HepG2 (cell line): ENCODE results near the gene CDH13. TPM values are rescaled to one million over a fixed set of nuclear protein-coding genes. Genes with fewer than 3 reads are reported as not detected.
A peak's percentile ranks its signal among the peaks of the same experiment; 100 is the strongest.

Source experiments
- ETV6 ChIP-seq: sonication (generic); formaldehyde crosslinking; conservative IDR thresholded peaks from 2 replicates; pipeline ENCODE4 v1.4.0; 2020; ENCODE audit warnings: missing genetic modification reagents
- FUBP1 ChIP-seq: sonication (generic); formaldehyde crosslinking; IDR thresholded peaks from 2 replicates; pipeline ENCODE4 v1.5.1; 2020; ENCODE audit warnings: missing genetic modification reagents, mild to moderate bottlenecking, borderline replicate concordance
- KDM2A ChIP-seq: sonication (generic); formaldehyde crosslinking; IDR thresholded peaks from 2 replicates; pipeline ENCODE4 v1.4.0; 2020; ENCODE audit warnings: low read depth, missing genetic modification reagents, borderline replicate concordance
- RARA ChIP-seq: IDR thresholded peaks from 2 replicates; pipeline ENCODE4 v1.6.1; 2016; ENCODE audit warnings: missing genetic modification reagents, missing compliant biosample characterization
- RERE ChIP-seq: IDR thresholded peaks from 2 replicates; pipeline ENCODE4 v1.6.1; 2016; ENCODE audit warnings: low read depth, missing genetic modification reagents, missing compliant biosample characterization
- TBX3 ChIP-seq: fragments of 450-650 bp; IDR thresholded peaks from 2 replicates; pipeline ENCODE4 v1.6.1; 2017; ENCODE audit warnings: antibody characterized with exemption, mild to moderate bottlenecking, inconsistent platforms, borderline replicate concordance
- TERF1 ChIP-seq: sonication (generic); formaldehyde crosslinking; IDR thresholded peaks from 2 replicates; pipeline ENCODE4 v1.8.0; 2022; ENCODE audit warnings: mild to moderate bottlenecking, missing genetic modification reagents, moderate library complexity
- ZBTB34 ChIP-seq: sonication (generic); formaldehyde crosslinking; IDR thresholded peaks from 2 replicates; pipeline ENCODE4 v1.8.0; 2022; ENCODE audit warnings: mild to moderate bottlenecking, missing genetic modification reagents
- ZBTB49 ChIP-seq: sonication (generic); formaldehyde crosslinking; IDR thresholded peaks from 2 replicates; pipeline ENCODE4 v1.4.0; 2020; ENCODE audit warnings: missing genetic modification reagents, borderline replicate concordance
- ZNF510 ChIP-seq: sonication (generic); formaldehyde crosslinking; IDR thresholded peaks from 2 replicates; pipeline ENCODE4 v1.4.0; 2020; ENCODE audit warnings: low read depth, mild to moderate bottlenecking, missing genetic modification reagents
- ZSCAN20 ChIP-seq: sonication (generic); formaldehyde crosslinking; IDR thresholded peaks from 2 replicates; pipeline ENCODE4 v1.4.0; 2020; ENCODE audit warnings: missing genetic modification reagents, mild to moderate bottlenecking, borderline replicate concordance
- polyA plus RNA-seq, 8 experiments: library from polyadenylated mRNA; depleted of rRNA in 3 of 8; stranded (reverse) in 7 of 8; unstranded in 1 of 8; fragments of >200 nt; fragmentation: Illumina TruSeq in 4 of 8; extraction: Trizol in 4 of 8; gene quantifications; 2 replicates each; pipeline versions ENCODE4 v1.2.1 to v1.2.3, GENCODE V29; 2011 to 2016; ENCODE audit warnings: low read depth in 4 of 8, missing spikeins in 1 of 8, mixed read lengths in 1 of 8; ENCODE audit not compliant: insufficient read depth in 1 of 8
- total RNA-seq, 5 experiments: library from RNA; depleted of rRNA; stranded (reverse); fragments of >200 nt; fragmentation: Illumina TruSeq; extraction: Trizol; gene quantifications; 2 replicates each; pipeline ENCODE4 v1.2.3, GENCODE V29; 2016; ENCODE audit warnings: low read depth in 1 of 5

The CDH13 gene
- total and polyA plus RNA-seq, 2 of the 13 experiments (the other 11 are each of a cell fraction or from before 2014, with no cell fraction given): not detected

- TF ChIP-seq KDM2A (CRISPR knock-in tag) (peak; percentile 88), RARA (CRISPR knock-in tag) (0 out of 2 replicates have a peak, but pooled peaks have one; percentile 8), TERF1 (CRISPR knock-in tag) (0 out of 2 replicates have a peak, but pooled peaks have one; percentile 16), ZSCAN20 (CRISPR knock-in tag) (peak; percentile 88; the same call in 1 of the 2 replicates), ZBTB34 (no peak), ZNF510 (CRISPR knock-in tag) (no peak), FUBP1 (CRISPR knock-in tag) (no peak), RERE (CRISPR knock-in tag) (0 out of 2 replicates have a peak, but pooled peaks have one; percentile 13), ZBTB49 (no peak), ETV6 (CRISPR knock-in tag) (peak; percentile 80; the same call in 1 of the 2 replicates), TBX3 (no peak)
Observed at GRCh38 chr16:83807710-83808572, 1181.2 kb downstream of the CDH13 start, which contains the start of gene HSBP1 (continued).
